GM21360 (cell line): ENCODE measurements around the gene TPBG.
A peak's percentile ranks its signal among the peaks of the same experiment; 100 is the strongest.
"Not testable (repeated sequence)": the region's sequence is repeated elsewhere in the genome, so short reads cannot be mapped to it uniquely, and the experiment has no call there.

Experiments used
- ATAC-seq: cut with Tn5 transposase; IDR thresholded peaks from one replicate; pipeline ENCODE4 v1.9.1; 2021; ENCODE audit warnings: mild to moderate bottlenecking, moderate library complexity; ENCODE audit not compliant: unreplicated experiment

Gene TPBG

DNA sequence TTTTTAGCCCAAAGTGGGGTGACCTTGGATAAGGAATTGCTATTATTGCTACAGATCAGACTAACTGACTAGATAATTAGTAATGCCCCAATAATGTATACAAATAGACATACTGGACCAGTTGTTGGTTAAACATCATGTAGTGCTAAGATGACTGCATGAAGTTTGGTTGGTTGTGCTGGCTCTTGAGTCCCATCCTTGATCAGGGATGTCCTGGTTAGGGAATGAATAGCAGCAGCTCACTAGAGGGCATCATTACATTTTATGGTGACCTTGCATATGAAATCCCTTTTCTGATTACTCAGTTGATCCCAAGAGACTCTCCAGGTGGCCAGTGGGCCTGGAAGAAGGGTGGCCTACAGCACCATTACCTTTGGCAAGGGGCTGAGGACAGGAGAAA is 10.9 kb downstream of the TPBG start:
- ATAC-seq = no peak

DNA sequence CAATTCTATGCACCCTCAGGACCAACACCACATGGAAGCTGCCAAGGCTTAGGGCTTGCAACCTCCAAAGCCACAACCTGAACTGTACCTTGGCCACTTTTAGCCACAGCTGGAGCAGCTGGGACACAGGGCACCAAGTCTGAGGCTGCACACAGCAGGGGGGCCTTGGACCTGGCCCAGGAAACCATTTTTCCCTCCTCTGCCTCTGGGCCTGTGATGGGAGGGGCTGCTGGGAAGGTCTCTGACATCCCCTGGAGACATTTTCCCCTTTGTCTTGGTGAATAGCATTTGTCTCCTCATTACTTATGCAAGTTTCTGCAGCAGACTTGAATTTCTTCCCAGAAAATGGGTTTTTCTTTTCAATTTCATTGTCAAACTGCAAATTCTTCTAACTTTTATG is 13.0 kb downstream of the TPBG start:
- no peak for ATAC-seq

DNA sequence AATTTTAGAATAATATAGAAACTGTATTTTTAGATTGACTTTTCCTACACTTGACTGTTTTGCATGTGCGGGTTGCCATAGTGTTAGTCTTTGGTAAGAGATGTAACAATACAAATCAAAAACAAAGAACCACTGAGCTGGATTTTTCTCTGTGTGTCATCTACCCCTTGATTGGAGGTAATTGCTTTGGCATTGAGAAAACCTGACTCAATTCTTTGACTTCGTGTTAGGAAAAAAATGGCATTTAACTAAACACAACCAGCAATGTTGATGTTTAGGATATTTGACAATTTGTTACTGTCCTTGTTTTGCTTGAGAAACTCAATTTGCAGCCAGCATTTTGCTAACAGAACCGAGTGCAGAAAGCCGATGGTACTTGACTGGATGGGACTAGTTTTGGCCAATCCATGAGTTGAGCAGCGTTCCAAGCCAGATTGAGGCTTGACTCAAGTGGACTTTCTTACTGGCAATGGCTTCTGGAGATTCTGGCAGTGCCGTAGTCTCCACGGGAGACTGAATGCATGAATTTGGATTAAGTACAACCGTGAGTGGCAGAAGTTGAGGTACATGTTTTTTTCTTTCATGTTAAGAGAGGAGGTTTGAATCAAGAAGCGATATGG is 17.1 kb downstream of the TPBG start:
- ATAC-seq = no peak

DNA sequence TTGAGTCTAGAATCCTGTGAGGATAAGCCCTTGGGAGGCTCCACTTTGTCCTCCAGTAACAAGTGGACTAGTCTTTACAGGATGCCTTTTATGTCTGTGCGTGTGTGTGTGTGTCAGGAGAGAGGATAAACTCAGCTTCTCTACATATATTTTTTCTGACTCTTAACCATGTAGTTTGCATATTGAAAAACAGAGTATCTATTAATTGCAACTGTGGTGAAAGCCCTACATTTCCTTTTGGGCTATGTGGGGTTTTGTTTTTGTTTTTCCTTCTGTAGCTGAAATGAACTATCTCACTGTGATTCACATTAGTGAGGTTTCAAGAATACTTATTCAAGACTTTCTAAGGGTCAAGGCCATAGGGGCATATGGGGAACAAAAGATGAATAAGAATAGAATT is 17.7 kb downstream of the TPBG start:
- ATAC-seq = peak; percentile 70

DNA sequence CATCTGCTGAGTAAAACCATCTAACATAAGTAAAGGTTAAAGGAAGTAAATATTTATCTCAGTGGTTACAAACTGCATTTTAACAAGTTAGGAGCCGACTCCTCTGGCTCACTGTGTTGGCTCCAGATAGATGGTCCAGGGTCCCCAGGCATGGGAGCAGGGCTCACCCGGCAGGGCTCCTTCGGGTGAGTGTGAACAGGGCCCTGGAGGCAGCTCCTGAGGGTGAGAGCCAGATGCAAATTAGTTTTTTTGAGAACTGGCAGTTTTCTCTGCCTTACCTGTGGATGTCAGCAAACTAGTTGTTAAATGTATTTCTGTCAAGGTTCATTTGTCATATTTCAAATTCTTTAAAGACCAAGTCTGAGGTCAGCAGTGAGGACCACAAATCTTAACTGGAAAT is 21.5 kb downstream of the TPBG start:
- no peak for ATAC-seq

DNA sequence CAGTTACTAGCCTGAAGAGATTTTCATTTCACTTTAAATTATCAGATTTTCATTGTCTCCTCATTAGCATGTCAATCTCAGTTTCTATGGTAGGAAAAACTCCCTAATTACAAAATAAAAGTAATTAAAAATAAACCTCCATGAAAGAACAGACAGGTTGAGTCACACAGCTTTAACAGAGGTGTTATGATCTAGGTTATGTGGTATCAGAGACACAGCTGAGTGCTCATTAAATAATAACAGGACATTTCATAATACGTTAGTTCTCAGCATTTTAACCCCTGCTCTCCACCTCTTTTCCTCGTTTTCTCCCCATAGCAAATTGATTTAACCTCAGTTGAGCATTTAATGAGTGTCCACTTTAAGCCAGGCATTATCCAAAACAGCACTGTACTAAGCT is 21.9 kb downstream of the TPBG start:
- ATAC-seq = no peak

DNA sequence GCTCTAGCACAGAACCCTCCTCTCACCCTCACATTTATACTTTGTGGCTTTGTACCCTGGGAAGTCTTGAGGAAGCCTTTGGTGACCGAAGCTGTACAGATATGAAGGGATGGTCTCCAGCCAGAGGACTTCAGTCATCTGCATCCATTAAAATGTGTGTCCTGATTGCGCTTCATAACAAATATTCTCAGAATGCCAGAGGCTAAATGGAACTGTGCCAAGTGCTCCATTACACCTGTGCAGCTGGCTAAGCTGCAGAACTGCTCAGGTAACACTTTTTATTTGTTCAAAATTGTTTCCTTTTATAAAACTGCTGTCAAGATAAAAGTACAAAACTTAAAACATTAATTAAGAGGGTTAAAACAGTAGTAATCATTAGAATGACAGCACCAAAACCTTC is 22.3 kb downstream of the TPBG start:
- ATAC-seq = no peak

DNA sequence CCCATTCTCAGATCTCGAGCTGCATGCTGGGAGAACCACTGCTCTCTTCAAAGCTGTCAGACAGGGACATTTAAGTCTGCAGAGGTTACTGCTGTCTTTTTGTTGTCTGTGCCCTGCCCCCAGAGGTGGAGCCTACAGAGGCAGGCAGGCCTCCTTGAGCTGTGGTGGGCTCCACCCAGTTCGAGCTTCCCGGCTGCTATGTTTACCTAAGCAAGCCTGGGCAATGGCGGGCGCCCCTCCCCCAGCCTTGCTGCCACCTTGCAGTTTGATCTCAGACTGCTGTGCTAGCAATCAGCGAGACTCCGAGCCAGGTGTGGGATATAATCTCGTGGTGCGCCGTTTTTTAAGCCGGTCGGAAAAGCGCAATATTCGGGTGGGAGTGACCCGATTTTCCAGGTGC is 31.2 kb downstream of the TPBG start:
- not testable (repeated sequence) for ATAC-seq

DNA sequence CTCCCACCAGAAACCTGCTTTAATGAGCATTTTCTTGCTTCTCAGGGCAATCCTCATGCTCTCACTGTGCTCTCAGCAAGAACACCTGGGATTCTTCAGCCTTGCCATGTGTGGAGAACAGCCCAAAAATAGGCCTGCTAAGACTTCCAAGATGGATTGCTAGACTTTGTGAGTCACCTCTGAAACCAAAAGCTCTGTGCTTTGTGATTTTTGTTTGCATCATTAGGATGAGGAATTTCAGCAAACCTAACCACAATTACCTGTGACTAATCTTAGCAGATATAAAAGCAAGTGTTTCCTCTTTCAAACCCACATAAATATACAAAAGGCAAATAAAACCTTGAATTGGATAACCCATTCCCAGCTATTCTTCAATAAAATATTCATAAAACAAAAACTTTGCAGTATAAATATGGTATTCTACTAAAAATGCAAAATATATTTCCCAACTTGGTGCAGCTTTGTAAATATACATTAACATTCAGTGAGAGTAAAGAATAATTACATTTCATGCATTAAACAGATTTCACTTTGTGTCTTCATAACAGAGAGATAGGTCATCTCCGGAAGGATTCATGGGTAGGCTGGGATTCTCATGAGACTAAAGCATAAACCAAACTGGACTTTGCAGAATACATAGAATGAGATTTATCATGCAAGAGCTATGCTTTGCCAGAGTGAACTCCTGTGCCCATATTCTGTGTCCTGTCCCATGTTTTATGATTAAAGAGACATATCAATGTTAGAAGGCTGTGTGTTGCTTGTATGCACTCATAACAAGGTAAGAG is 33.5 kb downstream of the TPBG start:
- ATAC-seq = peak; percentile 66

DNA sequence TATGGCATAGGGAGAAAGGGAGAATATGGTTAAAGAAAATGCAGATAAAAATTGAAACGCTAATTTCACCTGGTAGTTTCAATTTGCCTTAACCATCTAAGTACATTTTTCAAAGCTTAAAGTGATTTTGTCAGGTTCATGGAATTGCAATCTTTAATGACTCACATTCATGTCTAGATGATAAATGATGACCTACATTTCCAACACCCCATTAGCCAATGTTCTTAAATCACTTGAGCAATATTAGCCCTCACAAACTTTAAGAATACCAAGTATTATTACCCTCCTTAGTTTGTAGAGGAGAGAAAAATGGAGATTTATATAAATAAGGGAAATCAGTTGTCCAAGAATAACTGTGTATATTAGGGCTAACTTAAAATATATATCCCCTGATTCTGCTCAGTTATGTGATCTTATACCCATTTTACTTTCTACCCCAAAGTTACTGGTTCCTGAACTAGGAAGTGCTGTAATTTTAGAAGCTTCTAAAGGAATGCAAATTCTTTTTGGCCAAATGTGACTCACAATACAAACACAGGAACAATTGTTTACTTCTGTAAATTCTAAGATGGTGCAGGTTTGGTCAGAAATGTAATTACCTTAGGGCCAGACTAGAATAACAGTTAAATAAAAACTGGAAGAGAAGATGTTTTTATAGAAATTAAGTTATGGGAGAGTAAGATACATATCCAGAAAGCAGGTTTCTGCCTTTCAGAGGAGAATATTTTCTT is 34.5 kb downstream of the TPBG start:
- no peak for ATAC-seq

DNA sequence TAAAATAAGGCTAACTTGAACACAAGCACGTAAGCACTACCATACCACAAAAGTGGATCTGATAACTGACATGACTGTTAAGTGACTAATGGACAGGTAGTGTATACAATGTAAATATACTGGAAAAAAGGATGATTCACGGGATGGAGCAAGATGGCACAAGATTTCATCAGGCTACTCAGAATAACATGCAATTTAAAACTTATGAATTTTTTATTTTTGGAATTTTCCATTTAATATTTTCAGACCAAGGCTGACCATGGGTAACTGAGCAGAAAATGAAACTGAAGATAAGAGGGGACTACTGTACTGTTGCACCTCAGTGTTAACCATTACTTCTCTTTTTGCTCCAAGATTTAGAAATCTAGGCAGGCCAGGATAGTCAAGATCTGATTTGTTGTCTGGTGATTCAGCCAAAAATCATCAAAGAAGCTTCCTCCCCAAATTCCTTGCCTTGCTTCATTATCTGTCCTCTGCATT is 45.4 kb downstream of the TPBG start:
- peak; percentile 64 for ATAC-seq

DNA sequence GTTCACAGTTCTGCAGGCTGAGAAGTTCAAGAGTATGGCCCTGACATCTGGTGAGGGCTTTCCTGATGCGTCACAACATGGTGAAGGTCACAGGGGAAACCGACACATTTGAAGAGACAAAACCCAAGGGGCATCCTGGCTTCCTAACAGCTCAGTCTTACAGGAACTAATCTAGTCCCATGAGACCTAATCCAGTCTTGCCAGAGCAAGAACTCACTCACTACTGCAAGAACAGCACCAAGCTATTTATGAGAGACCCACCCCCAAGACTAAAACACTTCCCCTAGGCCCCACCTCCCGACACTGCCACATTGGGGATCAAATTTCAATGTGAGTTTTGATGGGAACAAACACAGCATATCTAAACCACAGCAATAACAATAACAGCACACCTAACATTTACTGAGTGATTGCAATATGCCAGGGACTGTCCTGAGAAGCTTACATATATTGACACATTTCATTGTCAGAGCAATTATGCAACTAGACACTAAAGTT is 46.6 kb downstream of the TPBG start:
- no peak for ATAC-seq

DNA sequence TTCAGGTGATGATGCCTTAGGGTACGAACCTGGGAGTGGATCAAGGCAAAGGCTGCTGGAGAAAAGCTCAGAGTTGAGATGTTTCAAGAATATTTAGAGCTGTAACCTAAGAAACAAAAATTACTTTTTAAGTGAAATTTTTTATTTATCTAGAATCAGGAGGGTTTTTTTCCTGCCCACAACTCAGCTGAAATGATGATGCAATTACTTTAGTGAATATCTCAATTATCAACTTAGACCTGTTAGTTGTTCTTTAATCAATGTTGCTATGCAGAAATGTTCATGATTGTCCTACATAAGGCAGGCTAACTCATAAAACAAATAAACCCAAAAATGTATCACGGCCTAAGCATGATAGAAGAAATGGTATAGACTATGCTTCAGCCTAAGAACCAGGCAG is 50.3 kb downstream of the TPBG start:
- ATAC-seq = no peak

DNA sequence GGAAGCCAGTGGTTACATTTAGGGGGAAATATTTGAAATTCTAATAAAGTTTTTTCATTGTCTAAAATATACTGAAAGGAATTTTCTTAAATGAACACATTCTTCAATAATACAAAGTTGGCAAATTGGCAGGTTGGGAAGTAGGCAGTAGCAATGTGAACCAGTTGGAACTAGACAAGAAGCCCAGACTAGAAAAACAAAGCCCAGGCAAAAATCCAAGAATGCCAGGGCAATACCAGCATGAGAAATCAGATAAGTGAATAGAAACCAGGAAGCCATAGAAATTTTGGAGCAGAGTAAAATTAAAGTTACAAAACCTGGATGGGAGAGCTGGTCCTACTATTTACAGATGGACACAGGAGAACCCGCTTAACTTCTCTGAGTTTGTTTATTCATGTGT is 52.2 kb downstream of the TPBG start:
- no peak for ATAC-seq

DNA sequence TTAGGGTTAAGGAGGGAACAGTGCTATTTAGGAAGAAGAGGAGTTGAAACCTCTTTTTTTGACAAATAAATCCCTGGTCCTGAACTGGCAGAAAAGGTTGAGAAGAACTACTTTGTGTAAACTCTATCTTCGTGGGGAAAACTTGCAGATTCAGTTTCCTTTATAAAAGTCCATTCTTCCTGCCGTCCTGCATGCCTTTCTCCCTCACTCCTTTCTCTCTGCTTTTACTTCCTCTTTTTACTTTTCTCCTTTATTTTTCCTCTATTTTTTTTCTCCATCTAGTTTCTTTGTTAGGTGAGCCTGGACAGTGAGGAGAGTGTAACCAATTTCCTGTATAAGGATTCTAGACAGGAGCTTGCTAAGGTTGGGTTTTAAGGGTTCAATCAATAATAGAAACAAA is 52.7 kb downstream of the TPBG start:
- no peak for ATAC-seq
